Activated CD4-positive, alpha-beta T cell treated with anti-CD3 and anti-CD28 coated beads, Interleukin-2, Interleukin-4, amounts not matched to agents 100 ng/mL and 50 ng/mL, durations not matched to agents 16 hours and 8 hours (primary cell): Measurements from ENCODE around the gene LRMDA.
"Not testable (repeated sequence)": the region's sequence is repeated elsewhere in the genome, so short reads cannot be mapped to it uniquely, and the experiment has no call there.

Experiments used
- DNase-seq: peaks from one replicate; pipeline ENCODE4 v3.0.0-alpha.2; 2020; ENCODE audit warnings: low spot score

The LRMDA gene

DNA sequence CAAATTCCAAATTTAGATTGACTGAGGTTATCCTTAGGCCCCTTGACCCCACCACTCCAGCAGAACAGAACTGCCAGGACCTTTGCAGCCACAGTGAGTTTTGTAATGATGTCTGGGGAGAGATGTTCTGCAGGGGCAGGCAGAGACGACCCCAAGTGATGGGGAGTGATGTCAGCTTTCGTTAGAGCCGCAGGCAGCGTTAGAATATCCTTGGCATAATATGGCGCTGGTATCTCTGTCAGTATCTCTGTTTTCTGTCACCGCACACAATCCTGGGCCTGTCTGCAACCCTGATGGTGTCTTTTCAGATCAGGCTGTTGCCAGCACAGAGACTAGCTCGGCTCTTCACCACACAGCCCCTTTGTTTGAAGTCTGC, 1122.6 kb downstream of the LRMDA start:
- no peak for DNase-seq

- no peak for DNase-seq
These were observed 1123.1 kb downstream of the LRMDA start for GRCh38 chr10:76554478-76554877.

DNA sequence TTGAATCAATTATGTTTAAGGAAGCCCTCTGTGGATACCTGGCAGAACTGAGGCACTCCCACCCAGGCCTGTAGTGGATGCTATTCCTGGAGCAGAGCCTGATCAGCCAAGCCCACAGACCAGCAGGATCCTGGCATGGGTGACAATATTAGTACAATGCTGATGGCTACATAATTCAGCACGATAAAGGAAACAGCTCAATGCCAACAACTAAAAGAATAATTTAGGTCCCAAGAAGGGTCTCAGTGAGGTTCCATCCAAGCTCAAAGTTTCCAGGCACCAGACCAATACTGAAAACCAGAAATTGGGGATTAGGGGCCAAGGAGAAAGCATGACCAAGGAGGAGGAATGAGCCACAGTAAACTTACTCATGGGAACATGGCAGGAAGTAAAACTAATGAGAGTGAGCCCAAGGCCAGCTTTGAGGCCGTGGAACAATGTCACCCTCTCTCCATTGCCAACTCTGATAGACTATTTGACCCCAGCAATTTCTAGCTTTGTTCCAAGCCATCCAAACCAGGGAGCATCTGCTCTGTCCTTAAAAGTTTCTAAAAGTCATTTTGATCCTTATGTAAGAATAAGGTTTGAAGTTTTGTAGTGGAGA, 1123.7 kb downstream of the LRMDA start:
- DNase-seq: no peak

DNA sequence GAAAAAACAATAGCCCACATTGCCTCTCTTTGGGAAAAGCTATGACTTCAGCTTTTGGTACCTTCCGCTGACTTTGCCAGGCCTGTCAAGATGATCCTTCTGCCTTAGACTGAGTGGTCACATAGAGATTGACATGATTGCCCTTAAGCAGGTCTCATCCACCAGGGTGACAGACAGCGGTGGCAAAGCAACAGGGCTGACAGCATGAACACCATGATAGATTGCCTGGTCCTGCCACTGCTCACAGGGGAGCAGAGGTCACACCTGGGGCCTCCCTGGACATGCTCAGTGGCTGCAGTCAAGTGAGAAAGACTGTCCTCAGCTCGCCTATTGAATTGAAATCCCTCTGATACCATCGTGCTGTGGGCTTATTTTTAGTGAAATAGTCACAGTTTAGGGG, 1125.9 kb downstream of the LRMDA start:
- DNase-seq: no peak

DNA sequence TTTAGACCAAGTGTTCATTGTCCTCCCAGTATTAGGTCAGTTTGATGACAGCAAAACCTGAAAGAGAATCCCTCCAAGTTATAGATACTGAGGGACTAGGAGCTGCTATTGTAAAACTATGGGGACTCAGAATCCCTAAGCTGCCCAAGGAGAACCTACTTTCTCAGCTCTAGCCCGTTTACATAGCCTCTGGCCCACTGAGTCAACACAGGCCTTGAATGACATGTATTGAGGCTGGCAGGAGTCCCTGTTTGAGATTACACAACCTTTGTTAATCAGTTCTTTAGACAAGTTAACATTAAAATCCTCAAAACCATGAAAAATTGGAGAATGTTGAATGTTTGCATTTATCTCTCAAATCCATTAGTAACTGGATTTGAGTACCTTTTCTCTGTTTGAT, 1127.2 kb downstream of the LRMDA start:
- DNase-seq: no peak

GRCh38 chr10:76558996-76559891, 1127.8 kb downstream of the LRMDA start:
- DNase-seq: no peak

DNA sequence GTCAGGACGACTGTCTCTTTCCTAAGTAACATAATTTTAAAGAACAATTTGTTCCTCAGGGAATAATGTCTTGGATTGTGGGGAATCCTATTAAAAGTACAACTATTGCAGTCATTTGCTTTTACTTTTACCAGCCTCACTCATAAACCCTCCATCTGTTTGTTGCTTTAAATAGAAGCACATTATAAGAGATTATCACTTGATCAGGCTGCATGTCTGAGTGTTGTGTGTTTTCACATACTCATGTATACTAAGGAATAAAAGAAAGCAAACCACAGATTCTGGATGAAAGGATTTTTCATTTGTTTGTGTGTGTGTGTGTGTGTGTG, 1128.4 kb downstream of the LRMDA start:
- DNase-seq: no peak

- no peak for DNase-seq
These were observed 1128.9 kb downstream of the LRMDA start for GRCh38 chr10:76560338-76560737.

- DNase-seq: no peak
These were observed 1131.9 kb downstream of the LRMDA start for GRCh38 chr10:76563286-76563685.

DNA sequence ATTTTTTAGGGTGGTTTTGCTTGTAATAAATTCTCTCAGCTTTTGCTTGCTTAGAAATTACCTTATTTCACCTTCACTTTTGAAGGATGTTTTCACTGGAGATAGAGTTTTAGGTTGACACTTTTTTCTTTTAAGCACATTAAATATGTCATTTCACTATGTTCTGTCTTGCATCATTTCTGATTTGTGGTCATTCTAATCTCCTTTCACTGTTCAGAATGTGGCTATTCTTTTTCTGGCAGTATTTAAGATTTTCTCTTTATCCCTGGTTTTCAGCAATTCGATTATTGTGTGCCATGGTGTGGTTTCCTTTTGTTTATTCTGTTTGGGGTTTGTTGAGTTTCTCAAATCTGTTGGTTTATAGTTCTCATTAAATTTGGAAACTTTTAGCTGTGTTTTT, 1140.6 kb downstream of the LRMDA start:
- DNase-seq: no peak

GRCh38 chr10:76576276-76576962, 1145.0 kb downstream of the LRMDA start:
- no peak for DNase-seq

DNA sequence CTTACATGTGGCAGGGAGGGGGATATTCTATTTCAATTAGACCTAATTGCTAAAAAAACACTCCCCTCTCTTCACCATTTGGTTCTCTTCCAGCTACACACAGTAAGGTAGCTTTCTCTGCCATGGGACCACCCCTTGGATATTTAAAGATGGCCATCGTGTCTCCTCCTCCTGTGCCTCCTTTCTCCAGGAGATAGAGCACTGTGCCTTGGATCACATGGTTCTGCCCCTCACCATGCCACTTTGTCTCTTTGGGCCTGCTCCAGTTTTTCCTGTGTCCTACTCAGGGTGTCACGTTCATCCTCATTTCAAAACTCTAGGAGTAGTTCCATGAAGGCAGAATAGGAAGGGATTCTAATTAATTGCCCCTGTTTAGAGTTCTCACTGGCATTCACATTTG, 1146.0 kb downstream of the LRMDA start:
- DNase-seq: no peak

GRCh38 chr10:76581506-76582256, 1150.3 kb downstream of the LRMDA start:
- no peak for DNase-seq

GRCh38 chr10:76582531-76582930, 1151.1 kb downstream of the LRMDA start:
- no peak for DNase-seq

GRCh38 chr10:76583711-76584161, 1152.3 kb downstream of the LRMDA start:
- no peak for DNase-seq

DNA sequence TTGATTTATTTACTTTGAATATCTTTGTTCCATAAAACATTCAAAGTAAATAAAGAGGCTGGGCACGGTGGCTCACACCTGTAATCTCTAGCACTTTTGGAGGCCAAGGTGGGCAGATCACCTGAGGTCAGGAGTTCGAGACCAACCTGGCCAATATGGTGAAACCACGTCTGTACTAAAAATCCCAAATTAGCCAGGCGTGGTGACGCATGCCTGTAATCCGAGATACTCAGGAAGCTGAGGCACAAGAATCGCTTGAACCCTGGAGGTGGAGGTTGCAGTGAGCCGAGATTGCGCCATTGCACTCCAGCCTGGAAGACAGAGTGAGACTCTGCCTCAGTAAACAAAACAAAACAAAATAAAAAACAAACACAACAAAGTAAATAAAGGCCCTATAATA, 1153.0 kb downstream of the LRMDA start:
- not testable (repeated sequence) for DNase-seq
